HG03469 (cell line): ENCODE measurements around the gene PLEKHG5.

Experiments
- ATAC-seq: cut with Tn5 transposase; IDR thresholded peaks from one replicate; pipeline ENCODE4 v1.9.1; 2021; ENCODE audit warnings: mild to moderate bottlenecking, moderate library complexity, moderate number of reproducible peaks; ENCODE audit not compliant: unreplicated experiment

Gene PLEKHG5

DNA sequence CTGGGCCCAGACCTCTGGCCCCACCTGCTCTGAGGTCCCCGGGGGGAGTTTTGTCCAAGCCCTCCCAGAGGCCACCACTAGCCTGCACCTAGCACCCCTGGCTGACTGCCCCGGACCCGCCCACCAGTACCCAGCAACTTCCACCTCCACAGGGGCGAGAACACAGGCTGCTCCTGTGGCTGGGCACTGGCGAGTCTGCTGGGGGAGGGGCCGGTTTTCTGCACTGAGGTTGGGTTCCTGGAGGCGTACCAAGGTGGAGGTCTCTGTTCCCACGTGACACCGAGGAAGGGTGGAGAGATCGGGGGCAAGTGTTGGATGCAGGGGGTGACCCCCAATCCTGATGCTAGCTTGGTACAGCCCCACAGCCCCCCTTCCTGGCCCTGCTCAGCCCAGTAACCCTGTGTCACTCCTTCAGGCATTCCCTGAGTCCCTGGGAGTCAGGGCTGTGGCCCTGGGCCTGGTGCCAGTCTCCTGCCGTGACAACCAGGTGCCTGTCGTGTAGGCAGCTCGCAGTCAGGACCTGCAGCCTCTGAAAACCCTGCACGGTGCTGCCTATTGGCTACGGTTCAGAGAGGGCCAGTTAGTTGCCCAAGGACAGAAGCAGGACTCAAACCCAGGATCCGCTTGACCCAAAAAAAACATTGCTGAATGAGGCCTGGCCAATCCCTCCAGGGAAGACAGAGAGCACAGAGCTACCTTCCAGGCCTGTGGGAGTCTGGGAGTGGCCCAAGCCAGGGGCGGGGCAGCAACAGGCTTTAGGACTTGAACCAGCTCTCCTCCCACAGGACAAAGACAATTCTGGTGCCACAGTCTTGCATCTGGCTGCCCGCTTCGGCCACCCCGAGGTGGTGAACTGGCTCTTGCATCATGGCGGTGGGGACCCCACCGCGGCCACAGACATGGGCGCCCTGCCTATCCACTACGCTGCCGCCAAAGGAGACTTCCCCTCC lies 63.8 kb downstream of the PLEKHG5 start:
- ATAC-seq = no peak

DNA sequence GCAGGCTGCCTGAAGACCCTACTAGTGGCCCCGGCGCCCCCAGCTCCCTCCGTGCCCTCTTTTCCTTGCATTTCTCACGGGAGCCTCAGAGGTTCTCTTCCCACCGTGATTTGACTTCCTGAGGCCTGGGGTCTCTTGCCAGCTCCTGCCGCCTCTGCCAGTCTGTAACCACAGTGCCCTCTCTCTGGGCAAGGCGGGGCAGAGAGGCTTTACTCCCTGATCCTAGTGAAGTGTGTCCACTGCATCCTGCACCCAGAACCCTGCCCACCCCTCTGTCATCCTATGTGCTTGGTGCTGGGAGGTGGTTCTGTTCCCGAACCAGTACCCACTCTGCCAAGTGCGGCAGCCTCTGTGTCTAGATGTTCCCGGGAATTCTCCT lies 64.5 kb downstream of the PLEKHG5 start:
- ATAC-seq = no peak

- ATAC-seq = no peak
Measured at GRCh38 chr1:6426277-6426971, 65.0 kb downstream of the PLEKHG5 start.

GRCh38 chr1:6425658-6426057 lies 65.8 kb downstream of the PLEKHG5 start:
- ATAC-seq = no peak

DNA sequence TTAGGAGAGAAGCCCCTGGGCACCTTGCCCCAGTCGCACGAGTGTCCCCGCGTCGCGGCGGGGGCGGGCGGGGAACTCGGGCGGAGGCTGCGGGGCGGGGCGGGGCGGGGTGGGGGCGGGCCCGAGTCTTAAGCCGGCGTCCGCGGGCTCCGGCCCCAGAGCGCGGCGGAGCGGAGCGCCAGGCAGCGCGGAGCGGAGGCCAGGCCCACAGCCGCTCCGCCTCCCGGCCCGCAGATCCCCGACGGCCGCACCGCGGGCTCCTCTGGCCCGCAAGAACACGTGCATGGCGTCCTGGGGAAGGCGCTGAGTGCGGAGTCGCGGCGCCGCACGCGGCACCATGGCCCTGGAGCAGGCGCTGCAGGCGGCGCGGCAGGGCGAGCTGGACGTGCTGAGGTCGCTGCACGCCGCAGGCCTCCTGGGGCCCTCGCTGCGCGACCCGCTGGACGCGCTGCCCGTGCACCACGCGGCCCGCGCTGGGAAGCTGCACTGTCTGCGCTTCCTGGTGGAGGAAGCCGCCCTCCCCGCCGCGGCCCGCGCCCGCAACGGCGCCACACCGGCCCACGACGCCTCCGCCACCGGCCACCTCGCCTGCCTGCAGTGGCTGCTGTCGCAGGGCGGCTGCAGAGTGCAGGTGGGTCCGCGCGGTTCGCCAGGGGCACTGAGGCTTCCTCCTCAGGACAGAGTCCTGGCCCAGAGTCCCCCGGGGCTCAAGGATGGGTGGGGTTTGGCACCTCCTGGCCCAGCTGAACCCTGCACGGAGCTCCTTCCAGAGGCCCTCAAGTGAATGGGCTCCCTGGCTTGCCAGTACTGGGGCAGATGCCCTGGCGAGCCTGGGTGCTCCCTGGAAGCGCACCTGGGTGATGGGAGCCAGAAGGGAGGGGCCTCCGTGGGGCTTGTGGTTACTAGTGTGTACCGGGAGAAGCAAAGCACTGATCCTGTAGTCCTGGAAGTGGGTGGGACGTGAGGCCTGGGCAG lies 66.6 kb downstream of the PLEKHG5 start, which contains the start of gene ESPN:
TSS of gene ESPN (plus strand) at position 158 of the 975 bp plus-strand sequence. CDS start at position 338, 180 bp downstream.
- no peak for ATAC-seq

GRCh38 chr1:6424000-6424565 lies 67.4 kb downstream of the PLEKHG5 start:
- no peak for ATAC-seq

- no peak for ATAC-seq
Measured at GRCh38 chr1:6423321-6423999, 68.0 kb downstream of the PLEKHG5 start.

DNA sequence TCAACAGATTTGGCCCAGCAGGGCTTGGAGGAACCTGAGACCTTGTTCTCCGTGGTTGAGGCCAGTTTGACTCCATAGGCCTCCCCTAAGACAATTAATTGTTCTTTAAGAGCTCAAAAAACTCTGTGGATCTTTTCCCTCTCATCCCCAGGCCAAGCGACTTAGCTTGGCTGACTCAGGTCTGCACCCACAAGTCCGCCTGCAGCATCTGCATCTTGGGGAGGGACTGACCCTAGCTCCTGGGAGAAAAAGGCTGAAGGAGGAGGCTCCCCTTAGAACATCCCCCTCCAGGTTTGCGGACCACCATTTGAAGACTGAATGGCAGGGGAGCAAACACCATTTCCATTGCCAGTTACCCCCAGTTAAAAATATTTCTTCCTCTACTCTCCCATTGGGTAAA lies 70.2 kb downstream of the PLEKHG5 start:
- ATAC-seq = no peak

GRCh38 chr1:6420454-6421042 lies 70.9 kb downstream of the PLEKHG5 start:
- ATAC-seq = no peak

DNA sequence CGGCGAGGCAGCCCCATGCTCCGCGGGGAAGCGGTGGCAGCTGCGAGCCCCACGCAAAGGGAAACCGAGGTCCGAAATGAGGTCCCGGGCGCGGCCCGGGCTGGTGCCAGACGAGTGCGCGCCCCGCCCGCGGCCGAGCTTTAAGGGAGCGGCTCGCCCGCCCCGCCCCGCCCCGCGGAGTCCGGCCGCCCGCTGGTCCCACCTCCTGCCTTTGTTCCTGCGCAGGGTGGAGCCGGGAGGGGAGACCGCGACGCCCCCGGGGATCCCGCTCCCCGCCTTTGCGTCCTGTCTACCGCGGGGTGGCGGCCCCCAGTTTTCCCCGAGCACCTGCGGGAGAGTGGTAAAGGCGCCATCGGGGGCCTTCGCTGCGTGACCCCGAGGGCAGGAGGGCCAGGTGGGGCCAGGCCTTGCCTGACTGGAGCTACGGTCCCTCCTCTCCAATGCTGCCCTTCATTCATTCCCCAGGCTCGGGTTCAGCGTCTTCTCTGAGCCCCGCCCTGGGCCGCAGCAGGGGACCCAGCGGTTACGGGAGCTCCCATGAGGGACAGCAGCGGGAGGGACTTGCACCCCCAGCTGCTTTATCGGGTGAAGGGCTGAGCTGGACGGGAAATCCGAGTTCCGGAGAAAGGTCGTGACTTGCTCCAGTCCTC lies 71.5 kb downstream of the PLEKHG5 start, which contains the start of gene HES2:
TSS of gene HES2 (minus strand) at position 116 of the 650 bp plus-strand sequence. CDS start at position 17, 99 bp downstream.
- no peak for ATAC-seq

DNA sequence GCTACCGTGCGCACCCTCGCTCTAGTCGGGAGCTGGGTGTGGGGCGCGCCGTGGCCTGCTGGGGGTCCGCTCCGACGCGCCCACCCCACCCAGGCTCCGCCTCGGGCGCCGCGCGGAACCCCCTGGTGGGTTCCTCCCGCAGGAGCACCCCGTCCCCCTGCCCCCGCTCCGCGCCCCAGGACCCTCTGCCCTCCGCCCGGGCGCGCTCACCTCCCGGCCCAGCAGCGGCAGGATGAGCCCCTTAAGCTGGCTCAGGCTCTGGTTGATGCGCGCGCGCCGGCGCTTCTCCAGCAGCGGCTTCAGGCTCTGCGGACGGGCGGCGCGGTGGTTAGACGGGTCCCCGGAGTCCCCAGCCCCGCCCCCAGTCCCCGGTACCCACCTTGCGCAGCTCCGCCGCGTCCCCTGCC lies 72.1 kb downstream of the PLEKHG5 start:
- ATAC-seq = no peak

DNA sequence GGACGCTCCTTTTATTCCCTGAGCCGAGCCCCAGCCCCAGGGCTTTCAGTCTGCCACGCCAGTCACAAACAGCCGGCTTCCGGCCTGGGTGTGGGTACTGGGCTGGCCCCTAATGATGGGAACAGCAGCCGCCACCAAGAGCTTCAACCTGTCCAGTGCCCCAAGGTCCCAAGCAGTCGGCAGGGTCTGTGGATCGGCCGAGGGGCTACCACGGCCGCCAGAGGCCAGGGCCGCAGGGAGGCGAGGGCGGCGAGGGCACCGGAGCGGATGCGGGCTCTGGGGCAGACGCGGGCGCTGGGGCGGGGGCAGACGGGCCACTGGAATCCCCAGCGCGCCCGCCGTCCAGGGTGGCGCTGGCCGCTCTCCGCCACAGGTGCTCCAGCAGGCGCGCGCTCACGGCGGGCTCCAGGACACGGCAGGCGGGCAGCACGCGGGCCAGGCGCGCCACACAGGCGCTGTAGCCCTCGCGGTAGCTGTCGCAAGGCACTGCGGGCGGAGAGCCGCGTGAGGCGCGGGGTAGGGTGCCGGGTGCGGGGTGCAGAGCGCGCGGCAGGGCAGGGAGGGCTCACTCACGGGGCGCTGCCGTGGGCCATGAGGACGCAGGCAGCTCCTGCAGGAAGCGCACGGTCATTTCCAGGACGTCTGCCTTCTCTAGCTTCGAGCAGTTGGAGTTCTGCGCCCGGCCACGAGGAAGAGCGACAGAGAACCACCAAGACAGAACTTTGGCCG lies 72.6 kb downstream of the PLEKHG5 start:
- ATAC-seq = no peak

GRCh38 chr1:6417961-6418667 lies 73.4 kb downstream of the PLEKHG5 start:
- no peak for ATAC-seq
